Astrocyte (in vitro differentiated cells and primary cell): Measurements from ENCODE around the gene CENPX.

Experiments used
- CTCF ChIP-seq: IDR thresholded peaks from 2 replicates; pipeline ENCODE4 v1.5.1; 2011; ENCODE audit warnings: low read depth, mild to moderate bottlenecking, inconsistent platforms, low read length, moderate library complexity; ENCODE audit not compliant: insufficient read depth
- EZH2 ChIP-seq: IDR thresholded peaks from 2 replicates; pipeline ENCODE4 v1.6.1; 2012; ENCODE audit warnings: mild to moderate bottlenecking, low read length, inconsistent platforms; ENCODE audit not compliant: insufficient read depth

DNA sequence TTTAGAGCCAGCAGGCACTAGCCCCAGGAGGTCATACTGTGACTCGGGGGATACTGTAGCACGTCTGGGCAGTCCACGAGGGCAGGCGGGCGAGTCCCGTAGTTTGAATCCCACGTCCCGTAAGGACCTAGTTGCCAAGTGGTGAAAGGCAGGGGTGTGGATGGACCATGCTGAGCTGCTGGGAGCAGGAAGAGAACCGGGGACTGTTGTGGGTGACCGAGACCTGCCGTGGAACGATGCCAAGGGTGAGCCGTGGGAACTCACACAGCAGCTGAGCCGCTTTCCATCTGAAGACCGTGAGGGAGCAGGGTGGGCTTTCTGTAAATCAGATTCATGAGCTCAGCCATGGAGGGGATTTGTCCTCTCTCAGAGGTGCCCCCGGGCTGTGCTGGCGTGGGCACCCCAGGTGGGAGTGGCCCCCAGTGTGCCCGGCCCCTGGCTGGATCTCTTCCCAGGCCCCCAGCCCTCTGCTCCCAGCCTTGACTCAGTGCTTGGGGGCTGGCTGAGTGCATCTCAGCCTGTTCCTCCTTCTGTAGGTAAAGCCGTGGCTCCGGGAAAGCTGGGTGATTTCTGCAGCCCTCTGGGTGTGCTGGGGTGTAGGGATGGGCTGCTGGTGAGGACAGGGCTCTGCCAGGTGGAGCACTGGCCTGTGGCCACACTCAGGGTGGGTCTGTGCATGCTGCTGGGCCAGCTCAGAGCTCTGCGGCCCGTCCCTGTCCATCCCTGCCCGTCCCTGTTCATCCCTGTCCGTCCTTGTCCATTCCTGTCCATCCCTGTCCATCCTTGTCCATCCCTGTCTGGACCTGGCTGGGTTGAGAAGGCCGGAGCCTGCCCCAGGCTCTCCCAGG is 31.6 kb downstream of the CENPX start:
- no peak for TF ChIP-seq CTCF
- no peak for TF ChIP-seq EZH2
